Activated CD8-positive, alpha-beta memory T cell treated with anti-CD3 and anti-CD28 coated beads, Interleukin-2, amount 10 ng/mL, durations not matched to agents 7 days and 5 days (primary cell): Measurements from ENCODE around the gene EPHA6. TPM values are rescaled to one million over a fixed set of nuclear protein-coding genes. Genes with fewer than 3 reads are reported as not detected.
"Not testable (repeated sequence)": the region's sequence is repeated elsewhere in the genome, so short reads cannot be mapped to it uniquely, and the experiment has no call there.

Experiments used
- ATAC-seq: fragments of 150-1000 bp; cut with Tn5 transposase; one replicate; pipeline ENCODE4 v1.10.0; 2021; ENCODE audit warnings: moderate library complexity
- CTCF ChIA-PET: fragments of 350-600 bp; sonication (Branson Sonifier 250); formaldehyde crosslinking; loops from one replicate; lab custom pipeline; 2021; ENCODE audit warnings: antibody characterized with exemption; lab: Charles Lee
- DNase-seq: peaks from one replicate; pipeline ENCODE4 v3.0.0-alpha.2; 2020
- H3K27ac Mint-ChIP-seq: one replicate; pipeline ENCODE4 v1.8.0; 2021; ENCODE audit warnings: mild to moderate bottlenecking, mixed read lengths
- H3K27me3 Mint-ChIP-seq: one replicate; pipeline ENCODE4 v1.8.0; 2021; ENCODE audit warnings: mixed read lengths
- H3K36me3 Mint-ChIP-seq: one replicate; pipeline ENCODE4 v1.8.0; 2021; ENCODE audit warnings: mild to moderate bottlenecking, mixed read lengths
- H3K4me1 Mint-ChIP-seq: one replicate; pipeline ENCODE4 v1.8.0; 2021; ENCODE audit warnings: mixed read lengths
- H3K4me3 Mint-ChIP-seq: one replicate; pipeline ENCODE4 v1.8.0; 2021; ENCODE audit warnings: mild to moderate bottlenecking, moderate library complexity, mixed read lengths
- H3K9me3 Mint-ChIP-seq: one replicate; pipeline ENCODE4 v1.8.0; 2022; ENCODE audit warnings: low read depth, mixed read lengths
- total RNA-seq, 2 experiments: library from RNA; stranded (reverse); gene quantifications; one replicate each; pipeline ENCODE4 v1.2.3, GENCODE V29; 2021

The EPHA6 gene
- total RNA-seq, 2 experiments from 2014 or later = not detected

DNA sequence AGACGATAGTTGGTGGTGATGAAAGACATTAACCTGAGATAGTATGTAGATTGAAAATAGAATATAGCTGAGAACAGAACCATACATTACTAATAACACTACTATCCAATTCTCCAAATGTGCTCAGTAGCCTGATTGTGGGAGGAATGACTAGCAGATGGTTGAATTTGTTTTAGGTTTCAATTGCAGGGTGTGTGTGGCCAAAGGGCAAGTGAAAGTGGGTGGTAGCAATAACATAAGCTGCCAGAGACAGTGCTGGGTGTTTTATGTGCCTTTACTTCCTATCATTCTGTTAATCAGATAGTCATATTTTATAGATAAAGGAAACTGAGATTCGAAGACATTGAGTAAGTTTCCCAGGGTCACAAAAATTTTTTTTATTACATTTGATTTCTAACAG, 700.7 kb downstream of the EPHA6 start:
- DNase-seq (no peak), ATAC-seq (no peak)
- Mint-ChIP-seq H3K36me3 (no peaks in the 10 kb centered on the region), H3K27ac (no peak overlapping the region), H3K4me1 (no peaks in the 10 kb centered on the region), H3K4me3 (no peak overlapping the region), H3K27me3 (no peaks in the 10 kb centered on the region), H3K9me3 (no peaks in the 10 kb centered on the region)
- CTCF ChIA-PET = no interaction called here

DNA sequence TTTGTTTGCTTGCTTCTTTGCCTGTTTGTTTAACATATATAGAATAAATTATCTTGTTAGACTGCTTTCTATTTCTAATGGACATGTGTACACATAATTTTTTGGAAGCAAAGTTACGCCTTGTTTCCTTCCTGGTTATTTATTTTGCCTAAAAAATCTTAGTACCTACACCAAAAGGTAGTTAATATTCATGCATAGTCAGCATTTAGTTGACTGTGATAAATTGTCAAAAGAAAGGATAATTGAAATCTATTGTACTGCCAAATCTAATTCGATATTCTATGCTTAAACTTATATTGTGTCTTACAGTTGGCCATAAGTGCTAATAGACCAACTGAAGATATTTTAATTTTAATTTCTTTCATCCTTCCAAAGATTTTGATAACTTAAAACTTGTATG, 716.3 kb downstream of the EPHA6 start:
- DNase-seq (no peak), ATAC-seq (no peak)
- Mint-ChIP-seq H3K36me3 (no peaks in the 10 kb centered on the region), H3K9me3 (no peaks in the 10 kb centered on the region), H3K27ac (no peak overlapping the region), H3K4me1 (no peaks in the 10 kb centered on the region), H3K27me3 (no peaks in the 10 kb centered on the region), H3K4me3 (no peak overlapping the region)
- CTCF ChIA-PET = no interaction called here

DNA sequence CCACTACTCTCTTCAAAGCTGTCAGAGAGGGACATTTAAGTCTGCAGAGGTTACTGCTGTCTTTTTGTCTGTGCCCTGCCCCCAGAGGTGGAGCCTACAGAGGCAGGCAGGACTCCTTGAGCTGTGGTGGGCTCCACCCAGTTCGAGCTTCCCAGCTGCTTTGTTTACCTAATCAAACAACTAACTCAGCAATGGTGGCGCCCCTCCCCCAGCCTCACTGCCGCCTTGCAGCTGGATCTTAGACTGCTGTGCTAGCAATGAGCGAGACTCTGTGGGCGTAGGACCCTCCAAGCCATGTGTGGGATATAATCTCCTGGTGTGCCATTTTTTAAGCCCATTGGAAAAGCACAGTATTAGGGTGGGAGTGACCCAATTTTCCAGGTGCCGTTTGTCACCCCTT, 733.2 kb downstream of the EPHA6 start:
- H3K4me3 Mint-ChIP-seq, H3K4me1 Mint-ChIP-seq: not testable (repeated sequence)

DNA sequence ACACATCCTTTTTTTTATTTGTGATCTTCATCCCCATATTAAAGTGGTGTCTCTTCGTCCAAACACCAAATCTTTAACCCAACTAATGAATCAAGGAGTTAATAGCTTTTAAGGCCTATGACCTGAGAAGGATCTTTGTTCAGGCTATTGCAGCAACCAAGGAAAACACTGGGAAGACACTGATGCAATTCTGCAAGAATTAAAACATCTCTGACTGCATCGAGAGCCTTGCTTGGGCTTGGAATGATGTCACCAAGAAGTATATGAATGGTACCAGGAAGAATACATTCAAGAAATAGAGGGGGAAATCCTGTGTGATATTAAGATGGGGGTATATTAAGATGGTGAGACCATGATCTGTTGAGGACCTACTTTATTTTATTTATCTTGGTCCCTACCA, 736.0 kb downstream of the EPHA6 start:
- ATAC-seq = no peak
- CTCF ChIA-PET = no interaction called here
- Mint-ChIP-seq H3K36me3 (no peaks in the 10 kb centered on the region), H3K27ac (no peak overlapping the region), H3K27me3 (no peaks in the 10 kb centered on the region), H3K9me3 (peaks cover 2% of the 10 kb centered on the region), H3K4me3 (no peak overlapping the region), H3K4me1 (no peaks in the 10 kb centered on the region)
- no peak for DNase-seq

More for the DNA sequence above, 733.2 kb downstream of the EPHA6 start:
- CTCF ChIA-PET, H3K27ac Mint-ChIP-seq, H3K36me3 Mint-ChIP-seq, ATAC-seq, DNase-seq, H3K9me3 Mint-ChIP-seq, H3K27me3 Mint-ChIP-seq: not testable (repeated sequence)

DNA sequence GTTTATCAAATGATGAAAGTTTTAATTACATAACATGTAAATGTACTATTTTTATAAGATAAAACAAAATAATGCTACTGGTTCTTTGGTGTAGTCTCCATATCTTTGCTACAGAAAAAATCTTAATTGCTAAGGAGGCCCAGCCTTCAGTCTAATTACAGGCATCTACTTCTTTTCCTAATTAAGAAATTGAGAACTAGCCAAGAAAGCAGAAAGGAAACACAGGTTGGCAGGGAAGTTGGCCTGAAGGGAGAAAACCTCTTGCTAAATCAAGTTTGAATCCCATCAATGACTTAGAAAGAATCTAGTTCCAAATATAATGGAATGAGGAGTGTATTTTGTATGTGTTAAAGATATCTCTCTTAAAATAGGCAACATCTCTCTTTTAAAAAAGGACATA, 737.8 kb downstream of the EPHA6 start:
- Mint-ChIP-seq H3K9me3 (no peaks in the 10 kb centered on the region), H3K4me1 (no peaks in the 10 kb centered on the region)

DNA sequence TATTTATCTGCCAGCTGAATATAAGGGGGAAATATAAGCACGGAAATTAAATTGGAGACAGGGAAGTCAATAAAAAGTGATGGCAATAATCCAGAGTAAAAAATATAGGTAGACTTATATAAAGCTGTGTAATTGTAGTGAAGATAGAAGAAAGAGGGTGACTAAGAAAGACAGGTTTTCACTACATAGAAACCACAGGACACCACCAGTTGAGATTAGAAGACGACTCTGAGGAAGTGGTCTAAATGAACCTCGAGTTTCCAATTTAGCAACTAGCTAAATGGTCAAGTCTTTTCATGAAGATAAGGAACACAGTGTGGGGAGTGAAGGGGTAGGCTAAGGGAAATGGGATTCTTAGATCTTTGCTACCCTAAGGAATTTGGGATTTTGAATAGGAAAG, 761.3 kb downstream of the EPHA6 start:
- no peak overlapping the region for H3K4me3 Mint-ChIP-seq
- DNase-seq (no peak), ATAC-seq (no peak)
- CTCF ChIA-PET = no interaction called here
- peaks cover 3% of the 10 kb centered on the region for H3K4me1 Mint-ChIP-seq
- no peaks in the 10 kb centered on the region for H3K27me3 Mint-ChIP-seq
- H3K36me3 Mint-ChIP-seq = no peaks in the 10 kb centered on the region
- H3K9me3 Mint-ChIP-seq = no peaks in the 10 kb centered on the region
- no peak overlapping the region for H3K27ac Mint-ChIP-seq

More for the DNA sequence above, 737.8 kb downstream of the EPHA6 start:
- DNase-seq = no peak
- Mint-ChIP-seq H3K36me3 (no peaks in the 10 kb centered on the region), H3K27ac (no peak overlapping the region), H3K27me3 (no peaks in the 10 kb centered on the region), H3K4me3 (no peak overlapping the region)
- no peak for ATAC-seq
- CTCF ChIA-PET = no interaction called here

DNA sequence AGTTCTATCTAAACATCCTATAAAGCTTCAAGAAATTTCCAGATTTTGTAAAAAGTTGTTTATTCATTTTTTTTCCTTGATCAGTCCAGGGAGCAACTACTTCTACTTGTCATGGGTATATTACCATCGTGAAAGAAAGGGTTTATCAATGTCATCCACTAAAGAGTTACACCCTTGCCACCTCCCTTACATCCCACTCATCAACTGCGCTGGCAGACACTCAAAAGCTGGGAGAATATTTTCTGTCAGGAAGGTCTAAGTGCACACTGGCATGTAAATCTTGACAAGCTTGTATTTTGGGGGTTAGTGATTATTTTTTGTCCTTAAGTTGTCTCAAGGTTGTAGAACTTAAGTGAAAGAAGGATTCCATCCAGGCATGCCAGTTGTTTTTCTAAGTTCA, 761.8 kb downstream of the EPHA6 start:
- no peak for ATAC-seq
- Mint-ChIP-seq H3K9me3 (no peaks in the 10 kb centered on the region), H3K4me3 (no peak overlapping the region), H3K27ac (no peak overlapping the region), H3K36me3 (no peaks in the 10 kb centered on the region), H3K27me3 (no peaks in the 10 kb centered on the region), H3K4me1 (peaks cover 3% of the 10 kb centered on the region)
- no peak for DNase-seq
- CTCF ChIA-PET = no interaction called here

DNA sequence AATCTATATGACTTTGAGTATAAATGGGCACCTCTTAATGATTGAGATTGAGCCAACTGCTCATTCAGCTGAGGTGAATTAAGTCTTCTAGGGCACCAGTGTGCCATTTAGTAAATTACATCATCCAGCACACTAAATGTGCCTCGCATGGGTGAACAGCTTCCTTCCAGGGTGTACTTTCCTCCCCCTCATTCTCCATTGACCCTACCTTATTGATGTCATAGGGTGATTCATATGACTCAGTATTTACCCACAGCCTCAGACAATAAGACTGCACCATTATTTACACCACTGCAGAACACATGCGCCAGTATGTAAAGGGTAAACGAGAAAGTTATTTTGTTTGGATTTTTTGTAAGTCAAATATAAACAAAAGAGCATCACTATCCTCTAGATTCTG, 765.0 kb downstream of the EPHA6 start:
- DNase-seq (no peak), ATAC-seq (no peak)
- Mint-ChIP-seq H3K9me3 (no peaks in the 10 kb centered on the region), H3K4me1 (peaks cover 3% of the 10 kb centered on the region), H3K27ac (no peak overlapping the region), H3K27me3 (no peaks in the 10 kb centered on the region), H3K4me3 (no peak overlapping the region), H3K36me3 (no peaks in the 10 kb centered on the region)
- CTCF ChIA-PET = no interaction called here

DNA sequence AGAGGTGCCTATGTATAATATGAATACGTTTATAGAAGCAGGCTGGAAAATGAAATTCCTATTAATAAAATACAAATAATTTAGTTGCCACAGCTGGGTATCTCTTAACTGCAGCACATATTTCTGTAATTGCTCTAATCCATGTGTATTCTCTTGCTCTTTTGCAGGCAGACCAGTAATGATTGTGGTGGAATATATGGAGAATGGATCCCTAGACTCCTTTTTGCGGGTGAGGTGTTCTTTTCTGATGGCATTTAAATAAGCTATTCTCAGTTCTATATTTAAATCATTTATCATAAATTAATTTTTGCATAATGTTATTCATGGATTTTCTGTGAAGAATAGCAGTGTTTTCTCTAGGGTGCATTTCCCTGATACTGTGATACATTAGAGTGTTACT, 796.2 kb downstream of the EPHA6 start:
- CTCF ChIA-PET = interaction anchor here (0.6 kb wide), 1 partner anchor 39 kb away, joined by 4 read pairs; no protein-coding TSS in a partner anchor
- Mint-ChIP-seq H3K4me3 (no peak overlapping the region), H3K27ac (no peak overlapping the region), H3K4me1 (no peaks in the 10 kb centered on the region), H3K36me3 (no peaks in the 10 kb centered on the region), H3K27me3 (no peaks in the 10 kb centered on the region), H3K9me3 (no peaks in the 10 kb centered on the region)
- DNase-seq (no peak), ATAC-seq (no peak)

DNA sequence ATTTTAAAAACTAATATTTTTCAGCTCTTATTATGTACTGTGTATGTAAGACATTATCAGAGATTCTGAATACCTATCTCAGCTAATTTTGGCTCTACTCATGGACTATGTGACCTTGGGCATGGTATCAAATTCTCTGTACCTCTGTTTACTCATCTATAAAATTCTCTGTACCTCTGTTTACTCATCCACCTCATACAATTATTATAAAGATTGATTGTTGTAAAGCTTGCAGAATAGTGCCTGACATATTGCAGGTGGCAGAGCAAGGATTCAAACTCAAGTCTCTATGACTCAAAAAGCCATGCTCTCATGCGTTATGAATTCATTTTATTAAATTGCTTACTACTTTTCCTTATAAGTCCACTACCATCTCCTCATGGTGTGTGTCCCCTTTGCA, 798.2 kb downstream of the EPHA6 start:
- Mint-ChIP-seq H3K4me1 (no peaks in the 10 kb centered on the region), H3K27me3 (no peaks in the 10 kb centered on the region), H3K36me3 (no peaks in the 10 kb centered on the region), H3K4me3 (no peak overlapping the region), H3K27ac (no peak overlapping the region), H3K9me3 (no peaks in the 10 kb centered on the region)
- CTCF ChIA-PET = no interaction called here
- ATAC-seq = no peak
- DNase-seq = no peak

DNA sequence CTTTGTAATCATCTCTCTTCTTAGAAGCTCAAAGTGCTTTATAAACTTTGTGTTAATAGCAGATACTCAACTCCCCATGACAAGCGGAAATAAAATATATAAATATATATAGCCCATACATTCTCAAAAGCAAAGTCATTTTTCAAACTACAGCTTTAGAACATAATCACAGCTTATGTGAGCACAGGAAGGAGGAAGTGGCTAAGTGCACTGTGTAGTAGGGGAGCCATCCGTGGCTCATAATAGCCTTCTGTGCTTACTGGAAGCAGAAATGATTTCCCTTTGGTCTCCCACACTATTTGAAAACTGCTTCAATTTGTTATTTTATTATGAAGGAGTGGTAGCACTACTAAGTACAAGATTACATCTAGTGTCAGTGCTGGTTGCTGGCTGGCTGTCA, 798.7 kb downstream of the EPHA6 start:
- Mint-ChIP-seq H3K36me3 (no peaks in the 10 kb centered on the region), H3K4me1 (no peaks in the 10 kb centered on the region), H3K4me3 (no peak overlapping the region), H3K27ac (no peak overlapping the region), H3K27me3 (no peaks in the 10 kb centered on the region), H3K9me3 (peaks cover 2% of the 10 kb centered on the region)
- ATAC-seq = no peak
- CTCF ChIA-PET = no interaction called here
- no peak for DNase-seq

DNA sequence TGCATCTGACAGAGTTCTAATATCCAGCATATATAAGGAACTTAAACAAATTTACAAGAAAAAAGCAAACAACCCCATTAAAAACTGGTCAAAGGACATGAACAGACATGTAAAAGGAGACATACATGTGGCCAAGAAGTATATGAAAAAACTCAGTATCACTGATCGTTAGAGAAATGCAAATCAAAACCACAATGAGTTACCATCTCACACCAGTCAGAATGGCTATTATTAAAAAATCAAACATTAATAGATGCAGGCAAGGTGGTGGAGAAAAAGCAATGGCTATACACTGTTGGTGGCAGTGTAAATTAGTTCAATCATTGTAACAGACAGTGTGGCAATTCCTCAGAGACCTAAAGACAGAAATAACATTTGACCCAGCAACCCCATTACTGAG, 806.1 kb downstream of the EPHA6 start:
- H3K4me3 Mint-ChIP-seq, DNase-seq, CTCF ChIA-PET, H3K4me1 Mint-ChIP-seq, H3K9me3 Mint-ChIP-seq, H3K27ac Mint-ChIP-seq, ATAC-seq, H3K27me3 Mint-ChIP-seq, H3K36me3 Mint-ChIP-seq: not testable (repeated sequence)

DNA sequence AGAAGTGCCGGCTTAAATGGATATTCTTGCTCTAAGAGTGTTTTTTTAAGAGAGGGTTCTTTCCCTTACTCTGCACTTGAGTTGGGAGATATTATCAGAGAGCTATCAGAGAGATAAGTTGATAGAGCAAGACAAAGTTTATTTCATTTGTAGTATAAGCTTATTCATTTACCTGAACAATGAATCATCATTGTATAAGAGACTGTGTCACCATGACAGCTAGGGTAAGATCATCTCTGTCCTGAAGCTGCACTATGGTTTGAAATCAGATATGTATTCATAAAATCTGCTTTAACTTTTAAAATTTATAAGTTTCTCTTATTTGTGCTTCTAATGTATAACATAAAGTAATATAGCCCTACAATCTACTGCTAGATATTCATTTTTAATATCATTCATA, 822.1 kb downstream of the EPHA6 start:
- CTCF ChIA-PET = no interaction called here
- no peaks in the 10 kb centered on the region for H3K36me3 Mint-ChIP-seq
- no peaks in the 10 kb centered on the region for H3K9me3 Mint-ChIP-seq
- H3K27ac Mint-ChIP-seq = no peak overlapping the region
- H3K4me1 Mint-ChIP-seq = no peaks in the 10 kb centered on the region
- no peak for ATAC-seq
- DNase-seq = no peak
- no peak overlapping the region for H3K4me3 Mint-ChIP-seq
- H3K27me3 Mint-ChIP-seq = no peaks in the 10 kb centered on the region

DNA sequence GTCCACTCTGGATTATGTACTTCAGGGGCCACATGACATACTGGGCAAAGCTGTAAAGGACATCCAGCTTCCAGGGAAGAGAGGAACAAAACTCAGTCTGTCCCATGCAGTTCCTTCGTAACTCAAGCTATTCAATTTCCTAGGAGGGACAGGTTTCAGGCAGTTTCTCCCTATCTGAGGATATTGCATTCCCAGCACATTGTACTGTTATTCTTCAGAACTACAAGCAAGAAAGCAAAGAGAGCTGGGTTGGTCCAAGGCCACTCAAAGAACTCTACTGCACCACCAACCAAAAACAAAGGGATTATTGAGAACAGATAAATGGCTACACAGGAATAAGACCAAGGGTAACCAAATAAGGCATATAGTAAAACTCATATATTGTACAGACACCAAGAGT, 832.5 kb downstream of the EPHA6 start:
- CTCF ChIA-PET = no interaction called here
- DNase-seq = no peak
- no peak for ATAC-seq
- H3K27me3 Mint-ChIP-seq = no peaks in the 10 kb centered on the region
- H3K4me3 Mint-ChIP-seq = no peak overlapping the region
- peaks cover 2% of the 10 kb centered on the region for H3K9me3 Mint-ChIP-seq
- H3K27ac Mint-ChIP-seq = no peak overlapping the region
- no peaks in the 10 kb centered on the region for H3K4me1 Mint-ChIP-seq
- H3K36me3 Mint-ChIP-seq = no peaks in the 10 kb centered on the region

DNA sequence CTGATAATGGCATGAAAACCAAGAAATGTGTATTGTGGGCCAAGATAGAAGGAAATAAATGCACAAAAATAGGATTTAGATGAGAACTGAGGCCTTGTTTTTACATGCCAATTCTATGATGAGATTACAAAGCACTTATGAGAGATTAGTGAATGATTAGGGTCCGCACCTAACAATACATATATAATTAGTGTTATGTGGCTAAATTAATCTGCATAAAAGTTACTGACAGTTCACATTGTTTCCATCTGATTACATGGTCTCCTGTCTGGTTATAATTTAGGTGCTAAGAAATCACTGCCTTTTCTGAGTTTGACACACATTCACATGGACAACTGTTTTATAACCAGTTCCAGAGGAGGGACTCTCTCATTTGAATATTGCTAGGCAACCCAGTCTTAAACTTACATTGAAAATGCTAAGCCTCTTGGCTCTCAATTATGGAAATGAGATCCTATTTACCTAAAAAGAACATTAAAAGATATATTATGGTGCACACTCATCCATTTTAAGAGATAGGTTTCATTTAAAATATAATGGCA, 833.1 kb downstream of the EPHA6 start:
- DNase-seq (no peak), ATAC-seq (no peak)
- H3K27me3 Mint-ChIP-seq = no peaks in the 10 kb centered on the region
- H3K36me3 Mint-ChIP-seq = no peaks in the 10 kb centered on the region
- no peaks in the 10 kb centered on the region for H3K4me1 Mint-ChIP-seq
- CTCF ChIA-PET = no interaction called here
- no peak overlapping the region for H3K4me3 Mint-ChIP-seq
- no peak overlapping the region for H3K27ac Mint-ChIP-seq
- H3K9me3 Mint-ChIP-seq = peaks cover 2% of the 10 kb centered on the region
